ENCODE data around the gene SCRN2.

Gene SCRN2

GRCh38 chr17:47840742-47841487, at the start of gene SCRN2:
TSS of gene SCRN2 (minus strand) at chr17:47841273. CDS start at chr17:47840843, 430 bp downstream.
- DNase-seq (ENCODE audit: low spot score), result peak; percentile 91

- peak; percentile 75 for DNase-seq (ENCODE audit: low spot score)
Measured at GRCh38 chr17:47889734-47890529, 48.9 kb upstream of the SCRN2 start.

- no peak for DNase-seq (ENCODE audit: low spot score)
Measured at GRCh38 chr17:47888293-47888692, 47.2 kb upstream of the SCRN2 start.

GRCh38 chr17:47884905-47885730, 44.0 kb upstream of the SCRN2 start:
- no peak for DNase-seq (ENCODE audit: low spot score)

GRCh38 chr17:47884427-47884740, 43.3 kb upstream of the SCRN2 start:
- DNase-seq (ENCODE audit: low spot score), result no peak

- no peak for DNase-seq (ENCODE audit: low spot score)
Measured at GRCh38 chr17:47883589-47884426, 42.7 kb upstream of the SCRN2 start.

GRCh38 chr17:47882695-47883588, 41.9 kb upstream of the SCRN2 start:
- no peak for DNase-seq (ENCODE audit: low spot score)

GRCh38 chr17:47882247-47882646, 41.2 kb upstream of the SCRN2 start:
- peak; percentile 44 for DNase-seq (ENCODE audit: low spot score)

GRCh38 chr17:47879776-47880454, 38.8 kb upstream of the SCRN2 start:
- no peak for DNase-seq (ENCODE audit: low spot score)

- no peak for DNase-seq (ENCODE audit: low spot score)
Measured at GRCh38 chr17:47879028-47879585, 38.0 kb upstream of the SCRN2 start.

GRCh38 chr17:47878203-47879027, 37.3 kb upstream of the SCRN2 start:
- DNase-seq (ENCODE audit: low spot score), result no peak

- DNase-seq (ENCODE audit: low spot score), result no peak
Measured at GRCh38 chr17:47877368-47878034, 36.4 kb upstream of the SCRN2 start.

GRCh38 chr17:47875011-47875985, 34.2 kb upstream of the SCRN2 start:
- no peak for DNase-seq (ENCODE audit: low spot score)

- no peak for DNase-seq (ENCODE audit: low spot score)
Measured at GRCh38 chr17:47873200-47874090, 32.4 kb upstream of the SCRN2 start.

GRCh38 chr17:47872651-47873161, 31.6 kb upstream of the SCRN2 start:
- DNase-seq (ENCODE audit: low spot score), result no peak
